Measurements from ENCODE around the gene PDGFD.

Gene PDGFD

DNA sequence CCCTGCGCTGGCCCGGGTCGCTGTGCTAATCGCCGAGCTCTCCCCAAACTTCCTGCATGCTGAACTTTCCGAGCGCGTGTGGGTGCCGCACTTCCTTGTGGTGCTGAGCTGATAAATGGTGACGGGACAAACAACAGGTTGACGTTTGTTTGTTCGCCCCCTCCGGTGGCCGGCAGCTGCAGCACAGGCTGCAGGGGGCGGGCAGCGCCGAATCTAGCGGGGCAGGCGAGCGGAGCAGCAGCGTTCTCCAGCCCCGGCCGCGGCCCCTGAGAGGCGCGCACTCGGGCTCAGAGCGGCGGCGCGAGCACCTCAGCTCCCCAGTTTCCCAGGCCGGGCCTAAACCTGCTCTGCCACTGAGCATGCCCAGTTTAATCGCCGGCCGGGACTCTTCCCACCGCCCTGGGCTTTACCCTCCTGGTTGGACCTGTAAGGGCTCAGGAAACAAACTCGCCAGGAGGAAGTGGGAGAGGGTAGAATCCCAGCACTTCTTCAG lies at the start of gene PDGFD:
Gene PDGFD, minus strand, starts transcription at position 120 of the 493 bp plus-strand sequence.
- peak; percentile 79 for DNase-seq

DNA sequence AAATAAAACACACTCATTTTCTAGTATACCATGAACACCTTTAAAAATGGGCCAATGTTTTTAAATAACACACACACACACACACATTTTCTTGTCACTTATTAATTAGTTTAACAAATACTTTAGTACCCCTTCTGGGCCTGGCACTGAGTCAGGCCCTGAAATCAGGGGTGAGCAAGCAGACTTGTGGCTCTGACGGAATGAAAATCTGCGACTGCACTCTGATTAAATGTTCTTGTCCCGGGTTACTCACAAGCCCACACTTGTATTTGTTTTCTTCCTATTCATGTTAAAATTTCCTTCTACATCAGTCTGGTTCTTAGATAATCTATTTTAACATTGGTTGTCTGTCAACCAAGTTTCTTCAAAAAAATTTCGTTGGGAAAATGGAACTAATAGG lies 43.0 kb upstream of the PDGFD start:
- no peak for DNase-seq

DNA sequence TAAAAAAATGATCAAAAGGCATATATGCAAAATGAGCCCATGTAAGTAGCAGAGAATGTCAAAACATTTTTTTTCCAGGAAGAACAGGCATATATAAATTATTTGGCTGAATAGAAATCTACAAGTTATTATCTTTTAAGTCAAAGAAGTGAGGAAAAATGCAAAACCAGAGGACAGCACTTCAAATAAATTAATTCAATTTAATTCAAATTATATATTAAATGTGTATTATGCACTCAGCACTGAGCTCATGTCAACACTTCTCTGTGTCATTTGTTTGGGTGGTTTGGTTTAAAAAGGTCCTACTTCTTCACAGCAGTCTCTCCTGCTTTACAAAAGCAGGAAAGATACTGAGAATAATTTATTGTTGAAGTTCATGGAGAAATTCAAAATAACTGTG lies 41.9 kb upstream of the PDGFD start:
- DNase-seq, result no peak

DNA sequence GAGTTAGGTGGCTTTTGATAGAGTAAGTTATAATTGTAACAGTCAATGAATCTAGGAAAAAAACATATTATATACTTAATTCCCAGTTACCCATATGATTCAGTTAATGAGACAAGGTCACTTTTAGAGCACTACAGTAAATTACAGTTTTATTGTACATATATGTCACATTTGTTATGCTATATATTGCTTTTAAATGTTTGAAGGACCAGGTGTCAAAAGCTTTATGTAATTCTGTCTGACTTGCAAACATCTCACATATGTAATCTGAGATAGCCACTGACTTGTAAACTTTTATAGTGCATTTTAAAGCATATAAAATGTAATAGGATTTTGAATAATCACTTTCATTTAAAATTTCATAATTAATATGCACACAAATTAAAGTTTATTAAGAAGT lies 36.7 kb upstream of the PDGFD start:
- DNase-seq, result no peak

DNA sequence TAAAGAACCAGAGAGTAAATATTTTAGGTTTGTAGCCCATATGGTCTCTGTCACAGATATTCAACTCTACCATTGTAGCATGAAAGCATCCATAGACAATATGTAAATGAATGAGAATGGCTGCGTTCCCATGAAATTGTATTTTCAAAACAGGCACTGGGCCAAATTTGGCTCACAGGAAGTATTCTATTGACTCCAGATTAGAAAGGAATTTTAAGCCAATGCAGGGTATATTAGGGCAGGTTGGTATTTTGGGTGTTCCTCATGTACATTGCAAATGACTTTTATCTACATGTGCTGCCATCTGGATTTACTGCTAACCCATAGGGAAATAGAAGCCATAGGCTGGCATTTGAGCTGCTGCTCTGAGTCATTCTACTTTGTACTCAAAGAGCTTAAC lies 35.1 kb upstream of the PDGFD start:
- no peak for DNase-seq

DNA sequence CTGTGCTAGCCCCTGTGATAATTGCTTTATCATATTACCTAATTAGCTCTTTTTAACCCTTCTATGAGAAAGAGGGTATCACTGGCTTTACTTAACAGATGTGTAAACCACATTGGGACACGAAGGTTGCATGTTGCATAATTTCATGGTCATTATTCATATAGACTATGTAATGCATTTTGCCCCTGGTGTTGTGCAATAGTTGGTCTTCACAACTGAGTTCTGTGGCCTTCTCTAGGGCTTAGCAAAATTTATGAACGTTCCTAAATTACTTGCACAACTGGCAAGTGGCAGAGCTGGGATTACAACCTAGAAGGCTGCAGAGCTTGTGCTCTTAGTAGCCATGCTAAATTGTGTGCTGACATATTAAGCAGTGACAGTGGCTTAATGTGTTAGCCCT lies 34.6 kb upstream of the PDGFD start:
- no peak for DNase-seq

DNA sequence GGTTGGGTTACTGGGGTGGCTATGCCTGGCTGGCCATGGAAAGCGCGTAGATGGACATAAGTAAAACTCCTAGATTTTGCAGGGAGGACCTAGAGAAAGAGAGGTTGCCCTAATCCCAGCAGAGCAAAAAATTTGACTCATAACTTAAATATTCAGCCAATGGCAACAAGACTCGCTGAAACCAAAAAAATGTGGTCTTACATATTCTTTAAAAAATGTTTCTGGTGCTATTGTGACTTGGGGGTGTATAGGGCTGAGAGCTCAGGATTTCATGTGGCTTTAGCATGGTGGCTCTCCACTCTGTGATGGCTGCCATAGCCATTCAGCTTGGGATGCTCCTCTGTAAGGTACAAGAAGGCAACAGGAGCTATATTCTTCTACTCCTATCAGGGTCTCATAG lies 27.2 kb upstream of the PDGFD start:
- no peak for DNase-seq

DNA sequence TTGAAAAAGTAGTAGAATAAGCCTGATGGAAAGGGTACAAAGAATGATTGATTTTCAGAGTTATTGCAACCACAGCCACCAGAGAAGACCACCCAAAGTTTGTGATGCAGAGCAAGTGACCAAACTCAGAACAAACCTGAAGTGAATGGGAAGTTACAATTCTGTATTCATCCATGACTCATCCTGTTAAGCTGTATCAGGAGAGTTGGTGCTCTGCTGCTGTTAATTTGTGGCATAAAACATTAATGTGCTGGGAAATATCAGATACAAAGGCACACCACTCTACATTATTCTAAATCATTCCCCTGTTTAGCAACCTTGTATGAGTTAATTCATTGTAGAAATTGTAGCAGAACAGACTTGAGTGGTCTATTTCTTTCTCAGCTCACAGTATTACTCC lies 19.6 kb upstream of the PDGFD start:
- no peak for DNase-seq

DNA sequence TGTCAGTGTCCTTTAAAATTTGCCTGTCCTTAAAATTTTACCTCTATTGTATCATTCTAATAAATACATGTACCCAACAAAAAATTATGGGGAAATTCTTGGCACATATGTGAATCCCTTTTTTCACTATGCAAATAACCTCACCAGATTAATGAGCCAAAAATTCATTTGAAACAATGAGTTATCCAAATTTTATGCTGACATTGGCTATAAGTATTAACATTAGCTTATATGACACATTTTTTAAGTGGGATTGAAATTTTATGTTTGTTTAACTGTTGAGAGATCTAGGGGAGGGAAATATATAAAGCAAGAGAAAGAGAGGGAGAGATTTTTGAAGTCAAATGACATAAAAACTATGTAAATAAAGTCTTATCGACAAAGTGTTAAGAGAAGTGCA lies 11.8 kb upstream of the PDGFD start:
- no peak for DNase-seq

DNA sequence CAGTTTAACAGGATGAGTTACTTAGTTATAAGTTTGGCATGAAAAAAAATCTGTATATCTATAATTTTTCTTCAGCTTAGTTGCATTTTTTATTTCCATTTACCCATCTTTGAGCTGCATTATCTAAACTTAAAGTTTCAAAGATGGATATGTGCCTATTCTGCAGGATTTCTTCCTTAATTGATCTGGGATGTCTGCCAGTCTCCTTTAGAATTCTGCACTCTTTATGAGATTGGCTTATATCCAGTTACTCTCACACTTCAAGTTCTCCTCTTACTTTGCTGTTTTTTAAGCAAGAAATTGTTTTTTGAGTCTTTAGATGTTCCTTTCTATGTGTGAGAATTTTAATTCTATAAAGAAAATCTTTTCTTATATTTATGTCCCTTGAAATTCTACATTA lies 5.1 kb upstream of the PDGFD start:
- DNase-seq, result no peak

DNA sequence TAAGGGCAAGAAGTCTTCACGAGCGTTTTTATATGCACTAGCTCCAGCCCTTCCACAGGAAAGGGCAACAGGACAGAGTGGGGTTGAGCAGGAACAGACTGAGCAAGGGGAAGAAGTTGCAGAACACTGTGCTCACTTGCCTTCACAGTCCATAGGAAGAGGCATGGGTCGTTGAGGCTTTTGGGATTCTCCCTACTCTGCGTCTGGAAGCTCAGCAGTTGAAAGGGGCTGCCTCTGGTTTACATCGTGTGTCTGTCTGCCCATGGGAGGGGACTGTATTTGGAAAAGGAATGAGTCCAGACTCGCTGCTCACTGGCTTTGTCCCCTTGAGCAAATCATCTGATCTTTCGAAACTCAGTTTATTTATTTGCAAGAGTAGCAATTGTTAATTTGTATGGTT lies 1.1 kb upstream of the PDGFD start:
- no peak for DNase-seq

DNA sequence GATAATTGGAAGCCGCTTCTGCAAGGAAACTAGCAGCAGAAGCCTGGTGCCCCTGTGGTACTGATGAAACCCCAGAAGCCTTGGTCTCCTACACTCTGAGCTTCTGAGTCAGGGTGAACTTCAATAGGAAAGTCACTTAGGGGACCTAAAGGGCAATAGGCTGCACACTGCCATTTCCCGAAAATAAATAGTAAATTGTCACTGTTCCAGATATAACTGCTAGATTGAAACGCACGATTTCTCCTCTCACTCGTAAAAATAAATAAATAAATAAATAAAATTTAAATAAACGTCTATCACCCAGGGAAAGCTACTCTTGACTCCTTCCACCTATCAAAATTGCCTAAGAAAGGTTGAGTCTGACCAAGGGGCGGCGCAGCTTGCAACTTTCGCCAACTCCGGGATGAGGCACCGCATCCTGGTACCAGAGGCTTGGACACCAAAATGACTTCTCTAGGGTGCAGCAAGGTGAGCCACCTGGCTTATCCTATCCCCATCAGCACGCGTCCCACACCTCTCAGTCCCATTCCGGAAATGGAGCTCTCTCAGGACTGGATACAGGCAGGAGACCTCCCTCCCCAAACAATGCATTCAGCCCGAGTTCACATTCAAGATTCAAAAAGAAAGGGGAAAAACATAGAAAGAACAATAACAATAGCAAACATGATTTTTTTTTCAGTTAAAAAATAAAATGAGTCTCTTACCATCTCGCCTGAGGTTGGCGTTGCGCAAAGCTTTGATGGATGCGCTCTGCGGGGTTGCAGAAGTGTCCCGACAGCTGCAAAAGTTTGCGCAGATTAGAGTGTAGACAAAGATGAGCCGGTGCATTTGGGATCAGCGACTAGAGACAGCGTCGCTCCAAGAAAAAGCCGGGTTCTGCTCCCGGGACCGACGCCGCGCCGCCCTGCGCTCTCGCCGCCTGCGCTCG lies 583 bp downstream of the PDGFD start:
- DNase-seq, result no peak

DNA sequence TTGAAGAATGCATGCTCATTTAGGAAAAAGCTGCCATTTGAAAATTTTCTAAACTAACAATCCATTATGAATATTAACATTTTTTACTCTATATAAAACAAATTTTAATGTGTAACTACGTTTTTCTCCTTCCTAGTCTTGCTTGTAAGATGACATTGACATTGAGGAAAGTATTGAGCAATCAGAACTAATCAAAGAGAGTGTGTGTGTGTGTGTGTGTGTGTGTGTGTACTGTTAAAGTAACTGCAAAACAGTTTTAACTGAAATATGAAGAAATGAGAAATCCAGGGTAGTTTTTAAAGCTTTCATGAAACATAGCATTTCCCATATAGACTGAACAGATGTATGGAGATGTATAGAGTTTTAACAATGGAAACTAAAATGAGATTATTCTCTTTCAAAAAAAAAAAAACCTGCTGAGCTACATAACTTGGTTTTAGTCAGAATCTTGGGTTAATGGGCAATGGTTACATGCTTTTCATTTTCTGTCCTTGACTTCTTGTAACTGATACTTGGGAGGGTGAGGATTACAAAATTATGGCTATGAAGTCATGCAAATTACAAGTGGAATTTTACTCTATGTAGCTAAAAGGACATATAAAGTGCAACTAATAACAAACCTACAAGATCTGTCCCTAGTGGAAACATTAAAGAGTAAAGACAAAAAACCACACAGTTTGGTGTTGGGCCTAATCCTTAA lies 2.0 kb downstream of the PDGFD start:
- DNase-seq, result no peak

DNA sequence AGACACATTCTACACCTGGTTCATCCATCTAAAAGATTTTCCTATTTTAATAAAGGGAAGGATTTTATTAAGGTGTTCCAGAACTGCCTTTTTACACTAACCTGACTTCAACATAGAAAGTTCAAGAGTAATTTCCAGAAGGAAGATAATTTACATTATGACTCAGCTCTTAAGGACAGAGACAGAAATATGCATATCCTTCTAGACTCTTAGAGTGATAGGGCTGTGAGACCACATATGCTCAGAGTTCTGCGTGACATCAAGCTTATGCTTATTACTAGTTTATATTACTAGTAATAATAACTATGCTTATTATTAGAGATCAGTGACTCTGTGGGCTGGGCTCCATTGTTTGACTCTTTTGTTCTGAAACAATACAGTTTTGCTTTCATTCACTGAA lies 4.6 kb downstream of the PDGFD start:
- DNase-seq, result no peak

DNA sequence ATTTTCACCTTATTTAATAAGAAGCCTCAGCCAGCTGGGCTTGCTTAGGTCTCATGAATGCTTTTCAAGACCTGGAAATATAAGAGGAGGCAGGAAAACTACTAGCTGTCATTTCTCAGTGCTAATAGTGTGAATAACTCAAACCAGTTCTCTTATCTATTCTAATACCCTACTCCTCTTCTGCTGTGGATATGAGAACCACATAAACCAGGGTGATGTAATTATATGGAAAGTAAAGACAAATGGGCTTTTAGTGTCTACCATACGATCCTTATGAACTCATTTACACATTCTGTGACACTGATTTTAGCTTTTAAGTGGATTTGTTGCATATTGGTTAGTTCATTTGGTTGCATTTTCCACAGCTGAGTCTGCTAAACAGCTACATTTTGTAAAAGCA lies 8.6 kb downstream of the PDGFD start:
- no peak for DNase-seq

DNA sequence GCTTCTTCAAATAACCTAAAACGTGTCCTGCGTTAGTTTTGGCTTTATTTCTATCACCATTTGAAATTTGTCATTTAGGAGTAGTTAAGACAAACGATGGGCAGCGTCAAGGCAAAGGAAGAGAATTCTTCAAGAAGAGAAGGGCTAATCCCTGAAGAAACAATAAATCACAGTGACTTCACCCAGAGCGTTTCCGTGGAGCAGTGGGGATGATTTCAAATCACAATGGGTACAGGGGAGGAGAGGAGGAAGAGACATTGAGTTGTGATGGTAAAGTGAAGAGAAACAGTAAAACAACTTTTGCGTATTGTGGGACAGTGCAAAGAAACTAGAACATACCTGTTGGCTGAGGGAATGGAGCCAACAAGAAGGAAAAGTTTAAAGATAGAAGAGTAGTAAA lies 9.7 kb downstream of the PDGFD start:
- DNase-seq, result no peak

DNA sequence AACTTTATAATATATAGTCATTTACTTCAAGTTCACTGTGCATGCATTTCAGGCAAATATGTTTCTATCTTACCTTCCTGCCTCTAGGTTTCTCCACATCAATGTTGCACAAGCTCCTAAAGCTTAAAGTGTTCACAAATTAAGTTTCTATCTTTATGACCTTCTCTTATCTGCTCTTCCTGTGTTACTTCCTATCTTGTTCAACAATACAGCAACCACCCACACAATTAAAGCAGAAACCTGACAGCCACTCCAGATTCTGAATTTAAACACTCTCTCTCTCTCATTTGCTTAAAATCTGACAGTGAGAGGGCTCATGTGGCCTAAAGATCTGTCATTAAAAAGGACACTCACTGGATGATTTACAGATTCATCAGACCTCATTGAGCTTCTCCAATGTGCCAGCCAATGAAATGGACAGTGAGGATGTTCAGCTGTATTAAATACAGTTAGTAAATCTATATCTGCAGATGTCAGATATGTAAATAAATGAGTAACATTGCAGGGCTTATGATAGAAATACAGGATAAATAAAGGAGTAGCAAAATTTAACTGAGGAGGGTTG lies 10.9 kb downstream of the PDGFD start:
- DNase-seq, result peak; percentile 30

DNA sequence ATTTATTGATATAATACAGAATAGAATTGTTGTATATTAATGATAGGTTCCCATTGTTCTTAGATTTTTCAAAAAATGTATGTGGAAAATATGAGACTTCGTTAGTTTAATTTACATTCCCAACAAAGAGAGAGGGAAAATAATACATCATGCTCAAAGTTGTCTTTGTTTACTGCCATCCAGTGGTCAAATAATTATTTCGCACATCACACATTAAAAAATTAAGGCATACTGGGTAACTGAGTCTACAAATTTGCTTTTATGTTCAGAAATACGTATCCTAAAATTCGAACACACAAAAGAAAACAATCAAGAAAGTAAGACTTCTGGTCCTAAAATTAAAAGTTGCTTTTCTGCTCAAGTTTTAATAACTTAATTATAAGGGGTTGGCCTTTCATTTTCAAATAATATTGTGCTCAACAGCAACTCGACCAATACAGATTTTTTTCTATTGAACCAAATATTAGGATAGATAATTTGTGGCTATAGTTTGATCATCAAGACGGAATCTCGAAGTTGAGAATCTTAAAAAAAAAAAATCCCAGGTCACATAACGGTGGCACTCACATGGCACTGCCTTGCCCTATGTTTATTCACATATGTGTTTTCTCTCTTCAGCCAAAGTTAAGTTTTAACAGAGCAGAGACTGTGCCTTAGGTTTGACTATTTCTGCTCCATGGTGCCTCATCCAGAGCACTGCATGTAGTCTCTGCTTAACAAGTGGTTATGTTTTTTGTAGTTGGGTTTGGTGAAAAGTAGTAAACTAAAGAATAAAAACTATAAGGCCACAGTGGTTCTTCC lies 12.3 kb downstream of the PDGFD start:
- DNase-seq, result no peak

DNA sequence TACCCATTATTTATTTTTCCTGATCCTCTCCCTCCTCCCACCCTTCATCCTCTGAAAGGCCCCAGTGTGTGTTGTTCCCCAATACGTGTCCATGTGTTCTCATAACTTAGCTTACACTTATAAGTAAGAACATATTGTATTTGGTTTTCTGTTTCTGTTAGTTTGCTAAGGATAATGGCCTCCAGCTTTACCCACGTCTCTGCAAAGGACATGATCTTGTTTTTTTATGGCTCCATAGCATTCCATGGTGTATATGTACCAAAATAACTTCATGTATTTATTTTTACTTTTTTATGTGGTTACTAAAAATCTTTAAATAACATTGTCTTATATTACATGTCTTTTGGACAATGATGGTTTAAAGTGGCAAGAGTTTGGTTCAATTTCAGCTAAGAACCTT lies 15.2 kb downstream of the PDGFD start:
- DNase-seq, result no peak

DNA sequence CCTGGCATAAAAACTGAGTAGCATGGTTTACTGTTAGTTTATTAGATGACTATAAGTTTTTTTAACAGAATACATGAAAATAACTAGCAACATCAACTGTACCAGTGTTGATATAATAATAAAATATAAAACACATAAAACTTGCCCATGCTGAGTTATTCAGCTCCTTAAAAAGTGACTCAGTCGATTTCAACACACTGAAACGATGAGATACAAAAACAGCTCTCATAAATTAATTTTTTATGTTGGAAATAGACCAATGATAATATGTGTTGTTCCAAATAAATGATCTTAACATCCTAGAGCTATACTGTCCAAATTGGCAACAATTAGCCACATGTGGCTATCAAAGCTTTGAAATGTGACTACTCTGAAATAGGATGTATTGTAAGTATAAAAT lies 15.9 kb downstream of the PDGFD start:
- DNase-seq, result no peak

DNA sequence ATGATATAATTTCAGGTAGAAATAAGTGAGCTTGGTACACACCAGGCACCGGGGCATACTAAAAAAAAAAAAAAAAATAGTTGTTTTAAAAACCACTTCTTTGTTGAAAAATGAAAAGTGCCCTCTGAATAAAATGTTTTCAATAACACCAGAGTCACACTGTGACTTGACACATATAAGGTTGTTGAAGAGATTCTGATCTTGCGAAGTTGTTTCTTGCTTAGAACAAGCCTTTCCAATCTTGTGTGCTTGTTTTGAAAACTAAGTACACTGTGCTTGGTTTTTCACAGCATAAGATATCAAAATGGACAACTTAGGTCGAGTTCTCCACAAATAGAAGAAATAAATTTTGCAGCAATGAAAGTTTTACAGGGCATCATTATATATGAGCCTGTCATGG lies 17.0 kb downstream of the PDGFD start:
- no peak for DNase-seq

DNA sequence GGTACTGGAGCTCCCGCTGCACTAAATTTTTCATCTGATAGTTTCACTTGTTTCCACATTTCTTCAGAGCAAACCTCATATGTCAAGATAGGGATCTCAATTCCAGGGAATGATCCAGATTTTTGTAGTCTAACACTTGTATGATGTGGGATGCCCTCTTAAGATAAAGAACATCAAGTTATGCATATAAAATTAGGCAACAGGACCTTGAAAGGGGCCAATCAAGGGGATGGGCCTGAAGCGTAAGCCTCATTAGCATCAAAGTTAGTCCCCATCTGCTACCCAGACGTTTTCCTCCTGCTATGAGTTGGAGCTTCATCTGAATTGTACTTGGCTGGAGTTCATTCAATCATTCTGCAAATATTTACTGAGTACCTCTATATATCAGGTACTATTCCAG lies 17.5 kb downstream of the PDGFD start:
- DNase-seq, result peak; percentile 9

DNA sequence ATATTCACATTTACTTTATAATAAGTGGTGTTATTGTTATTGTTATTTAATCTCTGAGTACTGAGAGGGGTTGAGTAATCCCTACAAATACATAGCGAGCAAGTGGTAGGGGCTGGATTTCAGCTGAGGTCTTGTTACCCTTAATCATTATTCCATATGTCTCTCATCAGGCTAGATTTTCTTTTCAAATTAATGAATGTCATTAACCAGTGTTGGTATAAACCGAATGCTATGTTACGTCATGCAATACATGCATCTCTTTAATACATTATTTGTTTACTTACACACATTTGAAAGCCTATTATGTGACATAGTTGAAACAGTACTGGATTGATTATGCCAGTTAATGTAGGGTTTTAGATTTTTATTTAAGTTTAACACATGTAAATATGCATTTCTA lies 18.9 kb downstream of the PDGFD start:
- no peak for DNase-seq
